HEK293 (cell line): Measurements from ENCODE around the gene FRMD4A.
"Not testable (repeated sequence)": the region's sequence is repeated elsewhere in the genome, so short reads cannot be mapped to it uniquely, and the experiment has no call there.

Experiments used
- CTCF ChIA-PET: fragments of 350-600 bp; formaldehyde crosslinking; extraction: SDS; loops from one replicate; lab custom pipeline; 2021; ENCODE audit warnings: antibody characterized with exemption; lab: Yijun Ruan, JAX
- POLR2A ChIA-PET: fragments of 300-600 bp; formaldehyde crosslinking; extraction: SDS; loops from one replicate; lab custom pipeline; 2020; ENCODE audit warnings: antibody characterized with exemption, inconsistent platforms; lab: Yijun Ruan, JAX
- H3K27ac ChIP-seq: fragments of 200-500 bp; sonication (Bioruptor generic); 2 replicates; pipeline ENCODE4 v1.5.1; 2014; ENCODE audit warnings: low read depth, low read length, control low read depth, inconsistent platforms; ENCODE audit errors: extremely low read depth
- H3K36me3 ChIP-seq, 2 experiments: fragments of 200-500 bp in 1 of 2; sonication (Bioruptor generic) in 1 of 2; 1 replicate in 1 of 2; 2 replicates in 1 of 2; pipeline ENCODE4 v1.5.1; 2014 to 2017; ENCODE audit warnings: inconsistent platforms in 2 of 2, low read length in 2 of 2; ENCODE audit not compliant: control insufficient read depth in 2 of 2, insufficient read depth in 1 of 2
- H3K4me1 ChIP-seq: fragments of 200-500 bp; sonication (Bioruptor generic); 2 replicates; pipeline ENCODE4 v1.5.1; 2014; ENCODE audit warnings: mild to moderate bottlenecking, low read length, inconsistent platforms; ENCODE audit not compliant: control insufficient read depth, insufficient read depth
- H3K4me3 ChIP-seq: 2 replicates; pipeline ENCODE4 v1.5.1; 2011; ENCODE audit warnings: low read depth, mild to moderate bottlenecking, control low read depth, low read length, moderate library complexity
- H3K9me3 ChIP-seq: fragments of 200-500 bp; sonication (Bioruptor generic); 2 replicates; pipeline ENCODE4 v1.5.1; 2014; ENCODE audit warnings: low read depth, low read length, inconsistent platforms; ENCODE audit not compliant: control insufficient read depth, insufficient read depth
- HOXD13 ChIP-seq: sonication (generic); formaldehyde crosslinking; IDR thresholded peaks from 2 replicates; pipeline ENCODE4 v1.8.0; 2022; ENCODE audit warnings: missing genetic modification reagents, borderline replicate concordance
- KLF17 ChIP-seq: fragments of 450-650 bp; formaldehyde crosslinking; IDR thresholded peaks from 2 replicates; pipeline ENCODE4 v1.5.1; 2016; ENCODE audit warnings: missing biosample characterization, missing genetic modification characterization
- KLF8 ChIP-seq: fragments of 450-650 bp; formaldehyde crosslinking; IDR thresholded peaks from 2 replicates; pipeline ENCODE4 v1.5.1; 2016; ENCODE audit warnings: missing biosample characterization, missing genetic modification characterization
- REST ChIP-seq: fragments of 450-650 bp; formaldehyde crosslinking; IDR thresholded peaks from 2 replicates; pipeline ENCODE4 v1.5.1; 2016; ENCODE audit warnings: missing biosample characterization, missing genetic modification characterization
- TSHZ1 ChIP-seq: fragments of 450-650 bp; formaldehyde crosslinking; IDR thresholded peaks from 2 replicates; pipeline ENCODE4 v1.5.1; 2016; ENCODE audit warnings: missing biosample characterization, missing genetic modification characterization, borderline replicate concordance
- ZNF146 ChIP-seq: fragments of 450-650 bp; formaldehyde crosslinking; IDR thresholded peaks from 2 replicates; pipeline ENCODE4 v1.5.1; 2016; ENCODE audit warnings: missing biosample characterization, missing genetic modification characterization
- ZNF16 ChIP-seq: fragments of 450-650 bp; formaldehyde crosslinking; IDR thresholded peaks from 2 replicates; pipeline ENCODE4 v1.5.1; 2016; ENCODE audit warnings: low read depth, missing biosample characterization, missing genetic modification characterization
- ZNF19 ChIP-seq: fragments of 450-650 bp; formaldehyde crosslinking; IDR thresholded peaks from 2 replicates; pipeline ENCODE4; 2016; ENCODE audit warnings: missing biosample characterization, missing genetic modification characterization, low read depth
- ZNF324 ChIP-seq: fragments of 450-650 bp; formaldehyde crosslinking; IDR thresholded peaks from 2 replicates; pipeline ENCODE4 v1.5.1; 2016; ENCODE audit warnings: missing biosample characterization, missing genetic modification characterization
- ZNF404 ChIP-seq: fragments of 450-650 bp; formaldehyde crosslinking; IDR thresholded peaks from 2 replicates; pipeline ENCODE4 v1.5.1; 2017; ENCODE audit warnings: missing biosample characterization, missing genetic modification characterization
- ZNF555 ChIP-seq: fragments of 450-650 bp; formaldehyde crosslinking; conservative IDR thresholded peaks from 2 replicates; pipeline ENCODE4 v1.5.1; 2017; ENCODE audit warnings: missing biosample characterization, mild to moderate bottlenecking, missing genetic modification characterization, inconsistent platforms
- ZNF610 ChIP-seq: fragments of 450-650 bp; formaldehyde crosslinking; IDR thresholded peaks from 2 replicates; pipeline ENCODE4 v1.5.1; 2016; ENCODE audit warnings: missing biosample characterization, missing genetic modification characterization, borderline replicate concordance
- ZNF792 ChIP-seq: fragments of 450-650 bp; formaldehyde crosslinking; IDR thresholded peaks from 2 replicates; pipeline ENCODE4 v1.5.1; 2016; ENCODE audit warnings: missing biosample characterization, missing genetic modification characterization
- ZSCAN30 ChIP-seq: fragments of 450-650 bp; IDR thresholded peaks from 2 replicates; pipeline ENCODE4 v1.5.1; 2018; ENCODE audit warnings: missing biosample characterization, mild to moderate bottlenecking, missing genetic modification characterization, moderate library complexity
- TF ChIP-seq, protein P1 (sequence below): fragments of 450-650 bp; formaldehyde crosslinking; IDR thresholded peaks from 2 replicates; pipeline ENCODE4 v1.5.1; 2017; ENCODE audit warnings: missing biosample characterization, missing genetic modification characterization
- TF ChIP-seq, protein P2 (sequence below): fragments of 450-650 bp; formaldehyde crosslinking; IDR thresholded peaks from 2 replicates; pipeline ENCODE4 v1.5.1; 2016; ENCODE audit warnings: missing biosample characterization, missing genetic modification characterization

The FRMD4A gene

GRCh38 chr10:14238659-14239058 lies 92.1 kb downstream of the FRMD4A start:
- H3K4me1 ChIP-seq, CTCF ChIA-PET, H3K4me3 ChIP-seq, H3K9me3 ChIP-seq, POLR2A ChIA-PET, H3K36me3 ChIP-seq, H3K27ac ChIP-seq: not testable (repeated sequence)
- peak; percentile 93 for TF ChIP-seq ZNF146

DNA sequence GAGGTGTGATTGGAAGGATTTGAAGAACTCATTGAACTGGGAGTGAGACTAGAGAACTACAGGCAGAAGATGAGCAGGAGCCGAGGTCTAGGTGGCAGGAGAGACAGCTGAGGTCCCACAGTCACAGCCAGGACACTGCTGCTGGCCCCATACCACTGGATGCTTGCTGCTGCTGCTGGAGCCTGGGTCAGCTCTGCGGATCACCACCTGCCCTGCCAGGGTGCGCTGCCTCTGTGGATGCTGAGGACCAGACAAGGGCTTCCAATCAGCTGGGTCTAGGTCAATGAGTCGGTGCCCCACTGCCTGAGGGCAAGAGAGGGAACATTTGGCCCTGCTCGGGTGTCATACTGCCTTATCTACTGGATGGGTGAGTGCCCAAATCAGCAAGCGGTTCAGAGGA lies 94.4 kb downstream of the FRMD4A start:
- Histone ChIP-seq H3K4me3 (no peak overlapping the region), H3K9me3 (no peaks in the 10 kb centered on the region), H3K4me1 (no peaks in the 10 kb centered on the region), H3K27ac (no peak overlapping the region), H3K36me3 (no peaks in the 10 kb centered on the region)
- CTCF ChIA-PET: no interaction called here
- POLR2A ChIA-PET: no interaction called here
- no peak for TF ChIP-seq ZSCAN30 (tag by site-specific recombination)
- TF ChIP-seq ZNF555 (tag by site-specific recombination): no peak
- no peak for TF ChIP-seq ZNF19 (tag by site-specific recombination)
- TF ChIP-seq, protein P1, sequence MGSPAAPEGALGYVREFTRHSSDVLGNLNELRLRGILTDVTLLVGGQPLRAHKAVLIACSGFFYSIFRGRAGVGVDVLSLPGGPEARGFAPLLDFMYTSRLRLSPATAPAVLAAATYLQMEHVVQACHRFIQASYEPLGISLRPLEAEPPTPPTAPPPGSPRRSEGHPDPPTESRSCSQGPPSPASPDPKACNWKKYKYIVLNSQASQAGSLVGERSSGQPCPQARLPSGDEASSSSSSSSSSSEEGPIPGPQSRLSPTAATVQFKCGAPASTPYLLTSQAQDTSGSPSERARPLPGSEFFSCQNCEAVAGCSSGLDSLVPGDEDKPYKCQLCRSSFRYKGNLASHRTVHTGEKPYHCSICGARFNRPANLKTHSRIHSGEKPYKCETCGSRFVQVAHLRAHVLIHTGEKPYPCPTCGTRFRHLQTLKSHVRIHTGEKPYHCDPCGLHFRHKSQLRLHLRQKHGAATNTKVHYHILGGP (tag by site-specific recombination): no peak
- TF ChIP-seq, protein P2, sequence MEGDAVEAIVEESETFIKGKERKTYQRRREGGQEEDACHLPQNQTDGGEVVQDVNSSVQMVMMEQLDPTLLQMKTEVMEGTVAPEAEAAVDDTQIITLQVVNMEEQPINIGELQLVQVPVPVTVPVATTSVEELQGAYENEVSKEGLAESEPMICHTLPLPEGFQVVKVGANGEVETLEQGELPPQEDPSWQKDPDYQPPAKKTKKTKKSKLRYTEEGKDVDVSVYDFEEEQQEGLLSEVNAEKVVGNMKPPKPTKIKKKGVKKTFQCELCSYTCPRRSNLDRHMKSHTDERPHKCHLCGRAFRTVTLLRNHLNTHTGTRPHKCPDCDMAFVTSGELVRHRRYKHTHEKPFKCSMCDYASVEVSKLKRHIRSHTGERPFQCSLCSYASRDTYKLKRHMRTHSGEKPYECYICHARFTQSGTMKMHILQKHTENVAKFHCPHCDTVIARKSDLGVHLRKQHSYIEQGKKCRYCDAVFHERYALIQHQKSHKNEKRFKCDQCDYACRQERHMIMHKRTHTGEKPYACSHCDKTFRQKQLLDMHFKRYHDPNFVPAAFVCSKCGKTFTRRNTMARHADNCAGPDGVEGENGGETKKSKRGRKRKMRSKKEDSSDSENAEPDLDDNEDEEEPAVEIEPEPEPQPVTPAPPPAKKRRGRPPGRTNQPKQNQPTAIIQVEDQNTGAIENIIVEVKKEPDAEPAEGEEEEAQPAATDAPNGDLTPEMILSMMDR (tag by site-specific recombination): no peak
- TF ChIP-seq ZNF610 (tag by site-specific recombination): no peak
- no peak for TF ChIP-seq ZNF16 (tag by site-specific recombination)
- TF ChIP-seq ZNF324 (tag by site-specific recombination): no peak
- TF ChIP-seq REST: no peak
- TF ChIP-seq HOXD13 (CRISPR knock-in tag): no peak
- TF ChIP-seq ZNF792 (tag by site-specific recombination): no peak
- no peak for TF ChIP-seq KLF8 (tag by site-specific recombination)
- TF ChIP-seq ZNF404 (tag by site-specific recombination): no peak
- TF ChIP-seq KLF17: no peak
- TF ChIP-seq TSHZ1: no peak
